ENCODE results near the gene STIMATE.

STIMATE gene

DNA sequence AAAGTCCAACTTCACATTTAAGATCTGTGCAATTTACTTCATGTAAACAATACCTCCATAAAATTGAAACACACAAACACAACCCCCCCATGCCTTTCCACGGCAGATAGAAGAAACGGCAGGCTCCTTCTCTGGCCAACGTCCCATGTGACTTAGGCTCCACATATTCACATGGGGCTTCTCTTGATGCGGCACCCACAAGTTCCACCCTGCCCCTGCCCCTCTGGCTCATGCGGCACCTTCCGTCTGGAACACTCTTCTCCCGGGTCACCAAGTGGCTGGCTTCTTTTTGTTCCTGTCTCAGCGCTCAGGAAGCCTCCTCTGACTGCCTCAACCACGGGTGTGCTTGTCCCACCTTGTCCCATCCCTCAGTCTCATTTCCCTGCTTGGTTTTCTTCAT is 25.6 kb downstream of the STIMATE start:
- in situ Hi-C loops (cut with MboI; ENCODE audit: low sequenced_read_pairs), result no loop called here

DNA sequence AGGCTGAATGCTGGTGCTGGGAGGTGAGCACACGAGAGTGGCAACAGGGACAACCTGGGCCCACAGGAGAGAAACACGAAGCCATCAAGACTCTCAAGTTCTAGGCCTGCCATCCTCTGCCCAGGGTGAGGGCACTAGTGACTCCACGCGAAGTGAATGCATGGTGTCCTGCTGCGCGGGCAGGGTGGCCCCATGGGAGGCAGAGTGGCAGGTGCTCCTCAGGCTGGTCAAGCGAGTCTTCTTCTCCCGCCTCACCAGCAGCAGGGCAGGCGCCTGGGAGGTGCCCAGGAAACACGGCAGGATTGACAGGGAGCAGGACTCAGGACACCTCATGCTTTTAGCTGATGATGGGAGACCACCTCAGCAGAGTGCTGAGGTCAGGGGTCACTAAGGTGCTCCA is 26.9 kb downstream of the STIMATE start:
- in situ Hi-C loops (cut with MboI; ENCODE audit: low sequenced_read_pairs), result no loop called here

DNA sequence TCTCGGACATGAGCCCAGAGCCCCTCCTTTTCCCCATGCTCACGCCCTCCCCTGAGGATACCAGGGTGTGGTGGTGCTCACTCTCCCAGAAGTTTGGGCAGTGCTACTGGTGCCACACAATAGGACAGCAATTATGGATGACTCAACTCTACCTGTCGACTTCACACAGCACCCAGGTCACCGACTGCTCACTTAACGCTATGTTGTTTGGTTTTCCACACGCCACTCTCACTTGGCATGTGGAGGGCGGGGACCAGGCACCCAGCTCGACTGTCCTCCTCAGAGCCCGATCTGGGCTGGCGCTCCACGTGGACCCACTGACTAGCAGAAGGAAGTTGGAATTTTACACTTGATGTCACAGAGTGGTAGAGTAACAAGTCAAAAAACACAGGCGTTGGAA is 30.9 kb downstream of the STIMATE start:
- in situ Hi-C loops (cut with MboI; ENCODE audit: low sequenced_read_pairs), result no loop called here

DNA sequence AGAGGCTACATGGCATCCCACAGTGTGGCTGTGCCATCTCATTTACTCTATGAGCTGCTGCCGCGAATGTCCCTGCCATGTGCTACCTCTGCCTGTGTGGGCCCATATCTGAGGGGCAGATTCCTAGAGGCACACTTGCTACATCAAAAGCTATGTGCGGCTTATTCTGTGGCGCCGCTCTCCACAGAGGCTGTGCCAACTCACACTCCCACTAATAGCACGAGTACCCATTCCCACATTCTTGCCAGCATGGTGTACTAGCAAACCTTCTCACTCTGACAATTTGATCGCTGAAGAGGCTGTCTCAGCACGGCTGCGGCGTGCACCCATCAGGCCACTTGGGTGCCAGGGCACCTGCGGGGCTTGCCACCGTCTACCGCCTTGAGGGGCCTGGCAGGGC is 31.4 kb downstream of the STIMATE start:
- in situ Hi-C loops (cut with MboI; ENCODE audit: low sequenced_read_pairs), result no loop called here

- in situ Hi-C loops (cut with MboI; ENCODE audit: low sequenced_read_pairs), result no loop called here
Observed at GRCh38 chr3:52860424-52860768, 37.0 kb downstream of the STIMATE start.

- in situ Hi-C loops (cut with MboI; ENCODE audit: low sequenced_read_pairs), result no loop called here
Observed at GRCh38 chr3:52859686-52860423, 37.5 kb downstream of the STIMATE start.

GRCh38 chr3:52857864-52858263 is 39.5 kb downstream of the STIMATE start:
- in situ Hi-C loops (cut with MboI; ENCODE audit: low sequenced_read_pairs), result no loop called here

DNA sequence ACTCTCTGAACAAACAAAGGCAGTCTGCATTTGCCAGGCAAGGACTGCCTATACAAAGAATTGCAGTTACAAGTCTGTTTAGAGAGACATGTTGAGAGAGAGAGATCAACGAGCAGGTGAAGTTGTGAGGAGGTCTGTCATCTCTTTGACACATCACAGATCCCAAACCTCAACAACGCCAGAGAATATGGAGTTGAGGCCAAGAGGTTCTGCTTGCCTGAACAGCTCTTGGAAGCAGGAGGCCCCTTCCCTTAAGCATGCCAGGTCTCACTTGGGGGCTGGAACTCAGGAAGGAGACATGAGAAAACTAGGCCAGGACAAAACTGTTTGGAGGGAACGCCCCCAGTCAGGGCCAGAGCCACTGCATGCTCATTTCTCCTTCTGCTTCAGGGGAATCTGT is 40.2 kb downstream of the STIMATE start:
- in situ Hi-C loops (cut with MboI; ENCODE audit: low sequenced_read_pairs), result no loop called here

GRCh38 chr3:52856666-52857065 is 40.7 kb downstream of the STIMATE start:
- in situ Hi-C loops (cut with MboI; ENCODE audit: low sequenced_read_pairs), result no loop called here

GRCh38 chr3:52854013-52854412 is 43.3 kb downstream of the STIMATE start:
- in situ Hi-C loops (cut with MboI; ENCODE audit: low sequenced_read_pairs), result no loop called here

DNA sequence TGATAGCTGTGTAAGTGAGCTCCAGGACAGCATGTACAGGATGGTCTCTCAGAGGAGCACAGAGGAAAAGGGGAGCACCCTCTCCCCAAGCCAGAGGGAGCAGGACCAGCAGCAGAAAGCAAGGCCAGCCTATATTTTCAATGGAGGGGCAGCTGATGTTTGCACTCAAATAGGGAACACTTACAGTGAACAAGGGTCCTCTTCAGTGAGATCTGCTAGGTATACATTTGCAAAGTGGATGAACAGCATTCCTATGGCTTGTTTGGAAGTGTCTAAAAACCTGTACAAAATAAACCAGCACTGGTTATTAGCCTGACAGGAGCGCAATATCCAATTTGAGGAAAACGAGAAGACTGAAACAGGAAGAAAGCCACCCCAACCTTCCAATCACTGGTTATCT is 44.9 kb downstream of the STIMATE start:
- in situ Hi-C loops (cut with MboI; ENCODE audit: low sequenced_read_pairs), result no loop called here

DNA sequence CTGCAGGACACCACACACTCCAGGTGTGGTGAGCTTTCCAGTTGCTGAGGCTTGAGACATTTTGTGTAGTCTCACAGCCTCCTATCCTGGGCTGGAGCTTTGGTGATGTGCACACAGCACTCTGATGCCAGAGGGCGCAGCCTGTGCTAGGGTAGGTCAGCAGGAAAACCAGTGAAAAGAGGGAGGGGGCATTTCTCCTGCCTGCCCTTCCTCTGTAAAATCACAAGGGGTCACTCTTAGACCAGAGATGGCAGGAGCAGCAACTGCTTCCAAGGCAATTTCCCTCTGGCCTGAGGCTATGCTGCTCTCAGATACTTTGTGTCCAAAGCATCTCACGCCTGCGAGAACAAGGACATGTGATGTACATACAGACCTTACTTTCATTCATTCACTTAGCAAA is 46.0 kb downstream of the STIMATE start:
- in situ Hi-C loops (cut with MboI; ENCODE audit: low sequenced_read_pairs), result no loop called here

DNA sequence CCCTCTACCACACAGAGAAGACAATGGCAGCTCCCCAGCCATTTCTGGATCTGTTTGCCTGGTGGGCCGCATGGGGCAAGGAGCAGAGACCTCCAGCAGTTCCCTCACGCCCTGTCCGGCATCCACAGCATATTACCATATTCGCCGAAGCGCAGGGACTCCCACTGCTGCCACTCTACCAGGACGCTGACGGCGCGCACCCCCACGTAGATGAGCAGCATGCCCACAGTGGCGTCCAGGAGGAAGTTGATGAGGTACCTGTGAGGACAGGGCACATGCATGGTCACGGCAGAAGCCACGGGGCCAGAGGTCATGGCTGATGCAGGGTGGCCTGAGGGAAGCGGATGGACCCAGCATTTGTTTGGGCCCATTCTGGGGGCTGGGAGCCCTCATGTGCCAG is 47.7 kb downstream of the STIMATE start:
- in situ Hi-C loops (cut with MboI; ENCODE audit: low sequenced_read_pairs), result no loop called here

DNA sequence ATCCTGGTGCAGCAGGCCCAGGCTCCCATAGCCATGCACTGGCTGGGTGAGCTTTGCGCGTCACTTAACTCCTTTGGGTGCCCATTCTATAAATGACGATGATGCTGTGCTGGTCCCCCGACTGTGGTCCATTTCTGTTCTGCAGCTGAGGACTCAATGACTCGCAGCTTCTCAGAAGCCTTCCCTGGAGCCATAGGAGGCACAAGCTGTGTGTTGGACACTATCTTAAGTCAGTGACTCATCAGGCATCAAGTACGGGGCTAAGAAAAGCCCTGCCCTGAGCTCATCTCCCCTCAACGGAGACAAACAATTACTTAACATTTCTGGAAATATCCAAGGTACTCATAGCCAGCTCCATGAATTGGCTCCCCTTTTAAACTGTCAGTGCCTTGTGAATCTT is 48.7 kb downstream of the STIMATE start:
- in situ Hi-C loops (cut with MboI; ENCODE audit: low sequenced_read_pairs), result no loop called here

DNA sequence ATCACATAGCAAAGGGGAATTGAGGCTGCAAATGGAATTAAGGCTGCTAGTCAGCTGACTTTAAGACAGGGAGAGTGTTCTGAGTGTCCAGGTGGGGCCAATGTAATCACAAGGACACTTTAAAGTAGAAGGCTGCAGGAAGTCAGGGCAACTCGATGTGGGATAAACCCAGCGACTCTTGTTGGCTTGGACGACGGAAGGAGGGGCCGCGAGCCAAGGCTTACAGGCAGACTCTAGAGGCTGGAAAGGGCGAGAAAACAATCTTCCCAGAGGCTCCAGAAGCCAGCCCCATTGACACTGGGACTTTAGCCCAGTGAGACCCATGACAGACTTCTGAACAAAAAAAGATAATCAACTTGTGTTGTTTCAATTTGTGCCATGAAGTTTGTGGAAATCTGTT is 49.6 kb downstream of the STIMATE start:
- in situ Hi-C loops (cut with MboI; ENCODE audit: low sequenced_read_pairs), result no loop called here

- in situ Hi-C loops (cut with MboI; ENCODE audit: low sequenced_read_pairs), result no loop called here
Observed at GRCh38 chr3:52847241-52847640, 50.1 kb downstream of the STIMATE start.

- in situ Hi-C loops (cut with MboI; ENCODE audit: low sequenced_read_pairs), result no loop called here
Observed at GRCh38 chr3:52846432-52846965, 50.8 kb downstream of the STIMATE start.

DNA sequence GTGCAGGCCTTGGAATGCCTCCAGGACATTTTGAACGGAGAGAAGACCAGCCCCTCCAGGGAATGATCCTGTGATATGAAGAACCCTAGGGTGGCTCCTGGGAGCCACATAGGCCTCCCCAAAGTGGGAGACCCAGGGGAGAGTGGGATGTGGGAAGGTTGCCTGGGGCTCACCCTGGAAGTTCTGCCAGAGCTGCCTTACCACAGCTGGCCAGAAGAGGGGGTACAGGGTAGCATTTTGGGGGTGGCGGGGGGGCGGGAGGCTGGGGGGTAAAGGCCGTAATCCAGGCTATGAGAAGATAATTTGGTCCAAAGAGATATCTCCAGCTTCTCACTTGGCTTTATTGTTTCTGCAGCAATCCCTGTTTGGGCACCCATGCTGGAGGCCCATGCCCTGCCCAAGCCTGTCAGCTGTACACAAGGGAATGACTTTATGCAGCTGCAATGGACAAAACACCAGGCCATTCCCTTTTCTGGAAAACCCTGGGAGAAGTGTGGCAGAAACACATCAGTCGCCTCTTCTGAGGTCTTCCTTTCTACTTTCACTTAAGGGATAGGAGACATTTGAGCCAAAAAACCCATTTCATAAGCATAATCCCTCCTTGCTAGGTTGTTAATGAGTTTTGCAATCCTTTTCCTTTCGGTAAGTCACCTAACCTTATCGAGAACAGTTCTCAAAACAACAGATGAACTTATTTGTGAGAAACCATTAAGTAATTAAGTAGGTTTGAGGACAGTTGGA is 51.5 kb downstream of the STIMATE start:
- in situ Hi-C loops (cut with MboI; ENCODE audit: low sequenced_read_pairs), result no loop called here

- in situ Hi-C loops (cut with MboI; ENCODE audit: low sequenced_read_pairs), result no loop called here
Observed at GRCh38 chr3:52845157-52845556, 52.2 kb downstream of the STIMATE start.

GRCh38 chr3:52844290-52844975 is 52.9 kb downstream of the STIMATE start:
- in situ Hi-C loops (cut with MboI; ENCODE audit: low sequenced_read_pairs), result no loop called here

DNA sequence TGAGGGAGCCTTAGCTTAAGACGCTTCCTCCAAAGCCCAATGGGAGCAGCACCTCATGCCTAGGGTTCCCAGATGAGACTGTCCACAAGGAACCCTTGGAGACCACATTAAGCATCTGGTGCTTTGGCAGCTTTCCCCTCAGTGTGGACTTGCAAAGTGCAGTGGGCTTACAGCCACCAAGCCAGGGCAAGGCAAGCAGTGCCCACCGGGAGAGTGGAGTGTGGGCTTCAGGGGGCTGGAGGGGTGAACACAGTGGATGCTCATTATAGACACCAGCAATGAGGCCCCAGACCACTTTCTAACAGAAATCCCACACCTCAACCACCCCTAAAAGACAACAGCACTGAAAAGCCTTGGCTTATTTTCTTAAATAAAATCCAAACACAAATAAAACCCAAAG is 53.5 kb downstream of the STIMATE start:
- in situ Hi-C loops (cut with MboI; ENCODE audit: low sequenced_read_pairs), result no loop called here
